Trophoblast cell (in vitro differentiated cells and primary cell): ENCODE data around the gene MED25.

Experiments used
- DNase-seq, 2 donors: peaks; one replicate each; pipeline ENCODE4 v3.0.0-alpha.2; 2016
- H2AFZ ChIP-seq: 2 replicates; pipeline ENCODE4 v1.6.1; 2013; ENCODE audit warnings: low read length, moderate library complexity, mild to moderate bottlenecking; ENCODE audit not compliant: insufficient read depth, poor library complexity
- H2AK5ac ChIP-seq: 2 replicates; pipeline ENCODE4 v1.6.1; 2013; ENCODE audit warnings: mild to moderate bottlenecking, low read length
- H2BK120ac ChIP-seq: 2 replicates; pipeline ENCODE4 v1.6.1; 2013; ENCODE audit warnings: low read length, mild to moderate bottlenecking, moderate library complexity; ENCODE audit not compliant: insufficient read depth, poor library complexity
- H2BK12ac ChIP-seq: 2 replicates; pipeline ENCODE4 v1.6.1; 2013; ENCODE audit warnings: mild to moderate bottlenecking, low read length, moderate library complexity
- H2BK5ac ChIP-seq: 2 replicates; pipeline ENCODE4 v1.6.1; 2013; ENCODE audit warnings: low read length, low read depth, moderate library complexity, mild to moderate bottlenecking; ENCODE audit not compliant: poor library complexity
- H3K14ac ChIP-seq: 2 replicates; pipeline ENCODE4 v1.6.1; 2013; ENCODE audit warnings: mild to moderate bottlenecking, low read length
- H3K18ac ChIP-seq: 2 replicates; pipeline ENCODE4 v1.6.1; 2013; ENCODE audit warnings: mild to moderate bottlenecking, low read length
- H3K23ac ChIP-seq: 2 replicates; pipeline ENCODE4 v1.6.1; 2013; ENCODE audit warnings: low read length
- H3K27ac ChIP-seq: 2 replicates; pipeline ENCODE4 v1.5.1; 2013; ENCODE audit warnings: low read depth, mild to moderate bottlenecking, inconsistent platforms, low read length, moderate library complexity
- H3K27me3 ChIP-seq: 2 replicates; pipeline ENCODE4 v1.6.1; 2013; ENCODE audit warnings: inconsistent platforms, mild to moderate bottlenecking, low read length, moderate library complexity; ENCODE audit not compliant: insufficient read depth
- H3K36me3 ChIP-seq, 2 experiments: 1 replicate in 1 of 2; 2 replicates in 1 of 2; pipeline ENCODE4 v1.6.1; 2013; ENCODE audit warnings: low read length in 2 of 2, mild to moderate bottlenecking in 2 of 2, moderate library complexity in 1 of 2; ENCODE audit not compliant: insufficient read depth in 2 of 2, control insufficient read depth in 1 of 2
- H3K4ac ChIP-seq: 2 replicates; pipeline ENCODE4 v1.6.1; 2013; ENCODE audit warnings: low read depth, mild to moderate bottlenecking, low read length, moderate library complexity
- H3K4me1 ChIP-seq, 2 experiments: 1 replicate in 1 of 2; 2 replicates in 1 of 2; pipeline ENCODE4 v1.6.1; 2013; ENCODE audit warnings: low read length in 2 of 2, mild to moderate bottlenecking in 2 of 2, moderate library complexity in 1 of 2; ENCODE audit not compliant: insufficient read depth in 2 of 2, control insufficient read depth in 1 of 2
- H3K4me2 ChIP-seq: 2 replicates; pipeline ENCODE4 v1.6.1; 2013; ENCODE audit warnings: inconsistent platforms, mild to moderate bottlenecking, low read length, moderate library complexity
- H3K4me3 ChIP-seq: 2 replicates; pipeline ENCODE4 v1.5.1; 2013; ENCODE audit warnings: mild to moderate bottlenecking, low read depth, low read length, inconsistent platforms
- H3K79me1 ChIP-seq: one replicate; pipeline ENCODE4 v1.6.1; 2013; ENCODE audit warnings: low read length
- H3K79me2 ChIP-seq: 2 replicates; pipeline ENCODE4 v1.6.1; 2013; ENCODE audit warnings: low read length, mild to moderate bottlenecking; ENCODE audit not compliant: control insufficient read depth, insufficient read depth, poor library complexity
- H3K9ac ChIP-seq: 2 replicates; pipeline ENCODE4 v1.6.1; 2013; ENCODE audit warnings: mild to moderate bottlenecking, low read length
- H3K9me3 ChIP-seq: 2 replicates; pipeline ENCODE4 v1.6.1; 2013; ENCODE audit warnings: low read depth, mild to moderate bottlenecking, control low read depth, inconsistent platforms, low read length; ENCODE audit not compliant: insufficient read depth
- H4K12ac ChIP-seq: 2 replicates; pipeline ENCODE4 v1.6.1; 2013; ENCODE audit warnings: low read depth, mild to moderate bottlenecking, low read length, moderate library complexity
- H4K8ac ChIP-seq: 2 replicates; pipeline ENCODE4 v1.6.1; 2013; ENCODE audit warnings: low read depth, mild to moderate bottlenecking, low read length, moderate library complexity
- H4K91ac ChIP-seq: one replicate; pipeline ENCODE4 v1.6.1; 2013; ENCODE audit warnings: low read depth, mild to moderate bottlenecking, low read length, moderate library complexity
- WGBS: extraction: QIAGEN DNeasy Blood & Tissue Kit; methylation state at CpG from one replicate; pipeline ENCODE4 v1.1.7; 2013; ENCODE audit warnings: missing lambda C conversion rate; ENCODE audit not compliant: insufficient read length, insufficient coverage; ENCODE audit errors: extremely low coverage; 5-methylcytosine and 5-hydroxymethylcytosine counted together

The MED25 gene

GRCh38 chr19:49843265-49843664 is 25.2 kb downstream of the MED25 start:
- Histone ChIP-seq H3K27me3 (no peaks in the 10 kb centered on the region), H3K9me3 (no peaks in the 10 kb centered on the region), H3K36me3 (peaks cover 25 to 26% of the 10 kb centered on the region in 2 experiments), H2AFZ (no peak overlapping the region), H3K4me1 (peaks cover 0 to 2% of the 10 kb centered on the region in 2 experiments), H2BK120ac (no peak overlapping the region), H2AK5ac (no peak overlapping the region), H3K18ac (no peak overlapping the region), H3K23ac (no peak overlapping the region), H3K4me3 (no peak overlapping the region), H3K79me2 (no peaks in the 10 kb centered on the region), H3K9ac (no peak overlapping the region), H2BK12ac (no peak overlapping the region), H4K91ac (no peak overlapping the region), H3K79me1 (no peaks in the 10 kb centered on the region), H3K4me2 (no peak overlapping the region), H4K8ac (no peak overlapping the region), H3K14ac (no peak overlapping the region), H3K27ac (no peak overlapping the region), H3K4ac (no peak overlapping the region), H2BK5ac (no peak overlapping the region), H4K12ac (no peak overlapping the region)
- DNase-seq = no peak
- WGBS = no CpG with 5 or more reads among the region's 3 CpGs

DNA sequence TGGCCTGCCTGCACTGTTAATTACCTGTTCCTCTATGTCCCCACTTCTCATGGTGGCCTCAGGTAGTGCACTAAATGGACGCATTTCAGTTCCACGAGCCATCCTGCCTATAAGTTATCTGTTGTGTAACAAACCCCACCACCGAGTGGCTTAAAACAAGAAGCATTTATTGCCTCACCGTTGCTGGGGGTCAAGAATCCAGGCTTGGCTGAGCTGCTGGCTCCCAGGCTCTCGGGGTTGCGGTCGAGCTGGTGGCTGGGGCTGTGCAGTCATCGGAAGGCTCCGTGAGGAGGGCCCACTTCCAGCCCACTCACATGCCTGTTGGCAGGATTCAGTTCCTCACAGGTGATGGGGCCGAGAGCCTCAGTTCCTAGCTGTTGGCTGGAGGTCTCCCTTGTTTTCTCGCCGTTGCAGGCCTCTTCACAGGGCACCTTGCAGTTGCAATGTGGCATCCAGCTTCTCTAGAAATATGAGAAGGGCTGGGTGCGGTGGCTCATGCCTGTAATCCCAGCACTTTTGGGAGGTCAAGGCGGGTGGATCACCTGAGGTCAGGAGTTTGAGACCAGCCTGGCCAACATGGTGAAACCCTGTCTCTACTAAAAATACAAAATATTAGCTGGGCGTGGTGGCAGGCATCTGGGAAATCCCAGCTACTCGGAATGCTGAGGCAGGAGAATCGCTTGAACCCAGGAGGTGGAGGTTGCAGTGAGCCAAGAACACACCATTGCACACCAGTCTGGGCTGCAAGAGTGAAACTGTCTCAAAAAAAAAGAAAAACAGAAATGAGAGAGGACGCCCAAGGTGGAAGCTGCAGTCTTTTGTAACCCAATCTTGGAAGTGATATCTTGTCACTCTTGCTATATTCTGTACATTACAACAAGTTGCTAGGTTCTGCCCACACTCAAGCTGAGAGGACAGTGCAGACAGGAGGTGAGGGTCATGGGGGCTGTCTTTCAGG is 26.3 kb downstream of the MED25 start:
- no CpG with 5 or more reads among the region's 18 CpGs for WGBS
- H2AK5ac ChIP-seq = no peak overlapping the region
- no peak overlapping the region for H3K23ac ChIP-seq
- no peaks in the 10 kb centered on the region for H3K9me3 ChIP-seq
- no peak overlapping the region for H2BK5ac ChIP-seq
- H3K27me3 ChIP-seq = no peaks in the 10 kb centered on the region
- no peaks in the 10 kb centered on the region for H3K79me2 ChIP-seq
- no peak overlapping the region for H3K4me3 ChIP-seq
- DNase-seq = peak; percentile 43 to 48
- H4K91ac ChIP-seq = no peak overlapping the region
- no peak overlapping the region for H3K18ac ChIP-seq
- H2BK12ac ChIP-seq = no peak overlapping the region
- no peaks in the 10 kb centered on the region for H3K79me1 ChIP-seq
- peaks cover 16 to 18% of the 10 kb centered on the region in 2 experiments for H3K36me3 ChIP-seq
- H3K27ac ChIP-seq = no peak overlapping the region
- no peak overlapping the region for H3K9ac ChIP-seq
- H4K8ac ChIP-seq = no peak overlapping the region
- H3K4ac ChIP-seq = no peak overlapping the region
- H2BK120ac ChIP-seq = no peak overlapping the region
- H3K14ac ChIP-seq = no peak overlapping the region
- H3K4me1 ChIP-seq = peaks cover 0 to 4% of the 10 kb centered on the region in 2 experiments
- H4K12ac ChIP-seq = no peak overlapping the region
- H3K4me2 ChIP-seq = no peak overlapping the region
- no peak overlapping the region for H2AFZ ChIP-seq

DNA sequence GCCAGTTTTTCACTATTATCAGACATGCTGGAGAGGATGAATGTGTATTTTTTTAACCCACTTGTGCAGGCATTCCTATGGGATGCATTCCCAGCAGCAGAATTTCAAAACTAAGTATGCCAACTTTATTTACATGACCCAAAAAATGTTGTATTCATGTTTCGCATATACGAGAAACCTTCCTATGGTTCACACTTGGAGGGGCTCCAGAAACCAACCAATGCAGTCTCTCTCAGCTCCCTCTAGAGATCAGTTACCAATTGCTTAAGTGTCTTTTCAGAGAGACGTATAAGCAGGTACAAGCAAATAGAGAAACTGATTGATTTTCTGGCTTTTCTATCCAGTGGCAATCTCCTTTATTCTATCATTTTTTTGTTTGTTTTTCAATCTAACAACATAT is 27.3 kb downstream of the MED25 start:
- H3K4ac ChIP-seq = no peak overlapping the region
- H3K4me2 ChIP-seq = no peak overlapping the region
- H3K79me1 ChIP-seq = no peaks in the 10 kb centered on the region
- H2BK12ac ChIP-seq = no peak overlapping the region
- no peaks in the 10 kb centered on the region for H3K9me3 ChIP-seq
- H2AK5ac ChIP-seq = no peak overlapping the region
- no peak overlapping the region for H3K9ac ChIP-seq
- no peak overlapping the region for H4K91ac ChIP-seq
- DNase-seq = no peak
- peaks cover 10 to 16% of the 10 kb centered on the region in 2 experiments for H3K36me3 ChIP-seq
- H3K27me3 ChIP-seq = no peaks in the 10 kb centered on the region
- no peak overlapping the region for H3K23ac ChIP-seq
- H3K4me1 ChIP-seq = peaks cover 3 to 8% of the 10 kb centered on the region in 2 experiments
- no CpG with 5 or more reads among the region's 3 CpGs for WGBS
- no peak overlapping the region for H3K14ac ChIP-seq
- H2BK5ac ChIP-seq = no peak overlapping the region
- no peak overlapping the region for H2BK120ac ChIP-seq
- H2AFZ ChIP-seq = no peak overlapping the region
- no peak overlapping the region for H3K4me3 ChIP-seq
- no peak overlapping the region for H4K8ac ChIP-seq
- H4K12ac ChIP-seq = no peak overlapping the region
- H3K27ac ChIP-seq = no peak overlapping the region
- no peaks in the 10 kb centered on the region for H3K79me2 ChIP-seq
- no peak overlapping the region for H3K18ac ChIP-seq

DNA sequence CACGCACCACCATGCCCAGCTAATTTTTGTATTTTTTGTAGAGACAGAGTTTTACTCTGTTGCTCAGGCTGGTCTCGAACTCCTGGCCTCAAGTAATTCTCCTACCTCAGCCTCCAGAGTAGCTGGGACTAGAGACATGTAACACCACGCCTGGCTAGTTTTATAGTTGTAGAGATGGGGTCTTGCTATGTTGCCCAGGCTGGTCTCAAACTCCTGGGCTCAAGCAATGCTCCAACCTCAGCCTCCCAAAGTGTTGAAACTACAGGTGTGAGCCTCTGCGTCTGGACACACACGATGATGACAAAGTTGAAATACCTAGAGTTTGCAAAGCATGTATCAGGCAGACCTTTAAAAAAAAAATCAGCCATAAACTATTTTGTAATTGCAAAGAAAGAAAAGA is 28.3 kb downstream of the MED25 start:
- no peak overlapping the region for H3K18ac ChIP-seq
- WGBS = no CpG with 5 or more reads among the region's 5 CpGs
- no peak overlapping the region for H3K4ac ChIP-seq
- H3K4me2 ChIP-seq = no peak overlapping the region
- peaks cover 5% of the 10 kb centered on the region for H3K79me2 ChIP-seq
- peaks cover 3 to 8% of the 10 kb centered on the region in 2 experiments for H3K4me1 ChIP-seq
- no peak overlapping the region for H4K8ac ChIP-seq
- H4K91ac ChIP-seq = no peak overlapping the region
- no peak overlapping the region for H2AK5ac ChIP-seq
- no peak overlapping the region for H3K9ac ChIP-seq
- DNase-seq = peak in 1 of 2 donors; percentile 26
- H4K12ac ChIP-seq = no peak overlapping the region
- H3K14ac ChIP-seq = no peak overlapping the region
- no peak overlapping the region for H2BK12ac ChIP-seq
- H3K79me1 ChIP-seq = peaks cover 7% of the 10 kb centered on the region
- peaks cover 4 to 10% of the 10 kb centered on the region in 2 experiments for H3K36me3 ChIP-seq
- no peaks in the 10 kb centered on the region for H3K9me3 ChIP-seq
- H2BK5ac ChIP-seq = no peak overlapping the region
- H3K27ac ChIP-seq = no peak overlapping the region
- H2AFZ ChIP-seq = no peak overlapping the region
- no peak overlapping the region for H3K4me3 ChIP-seq
- H3K27me3 ChIP-seq = no peaks in the 10 kb centered on the region
- H2BK120ac ChIP-seq = no peak overlapping the region
- no peak overlapping the region for H3K23ac ChIP-seq
